Cardiac fibroblast (primary cell): Measurements from ENCODE around the gene SMYD3.

ENCODE experiments used
- DNase-seq, 2 donors: peaks; one replicate each; pipeline versions ENCODE4 v3.0.0 to v3.0.0-alpha.2; 2010; ENCODE audit warnings: low read depth in 2 of 2
- H3K4me3 ChIP-seq, 2 donors: replicated peaks in 1 of 2; 1 replicate in 1 of 2; 2 replicates in 1 of 2; pipeline ENCODE4 v1.5.1; 2011; ENCODE audit warnings: low read depth in 2 of 2, low read length in 2 of 2, mild to moderate bottlenecking in 2 of 2, moderate library complexity in 1 of 2
- CTCF ChIP-seq: IDR thresholded peaks from one replicate; pipeline ENCODE4 v1.5.1; 2011; ENCODE audit warnings: low read depth, mild to moderate bottlenecking, low read length, inconsistent platforms

The SMYD3 gene

GRCh38 chr1:245804696-245805095 is 702.4 kb downstream of the SMYD3 start:
- no peak overlapping the region for H3K4me3 ChIP-seq
- DNase-seq: no peak
- no peak for TF ChIP-seq CTCF

GRCh38 chr1:245803666-245804037 is 703.4 kb downstream of the SMYD3 start:
- H3K4me3 ChIP-seq: no peak overlapping the region
- DNase-seq: no peak
- no peak for TF ChIP-seq CTCF

DNA sequence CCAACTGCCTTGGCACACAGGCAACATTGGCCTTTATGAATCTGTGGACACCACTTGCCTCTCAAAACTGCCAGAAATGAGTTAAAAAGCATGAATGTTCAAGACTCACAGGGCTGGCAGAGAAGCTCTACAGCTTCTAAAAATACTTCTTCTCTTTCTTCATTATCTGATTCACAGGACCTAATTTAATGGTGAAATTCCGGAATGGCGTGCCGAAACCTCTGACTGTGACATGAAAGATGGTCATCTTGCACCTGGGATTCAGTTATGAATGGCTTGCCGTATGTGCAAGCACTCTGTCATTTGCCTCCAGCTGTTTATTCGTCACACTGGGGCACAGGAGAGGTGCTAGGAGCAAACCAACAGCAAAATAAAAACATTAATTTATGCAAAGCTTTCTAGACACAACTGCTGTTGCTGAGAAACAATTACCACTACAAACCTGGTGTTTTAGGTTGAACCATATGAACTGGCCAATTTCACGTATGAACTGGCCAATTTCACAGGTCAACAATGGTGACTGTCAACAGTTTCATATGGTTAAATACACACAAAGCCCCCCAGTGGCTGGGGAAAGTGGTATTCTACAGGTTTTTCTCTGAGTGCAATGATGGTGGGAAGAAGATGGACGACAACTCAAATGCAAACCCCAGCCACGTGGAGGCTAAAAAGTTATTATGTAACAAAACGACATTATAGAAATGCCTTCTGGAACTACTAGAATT is 704.0 kb downstream of the SMYD3 start:
- DNase-seq: no peak
- H3K4me3 ChIP-seq: no peak overlapping the region
- TF ChIP-seq CTCF: no peak

GRCh38 chr1:245800901-245801605 is 706.0 kb downstream of the SMYD3 start:
- no peak for DNase-seq
- no peak overlapping the region for H3K4me3 ChIP-seq
- TF ChIP-seq CTCF: no peak

DNA sequence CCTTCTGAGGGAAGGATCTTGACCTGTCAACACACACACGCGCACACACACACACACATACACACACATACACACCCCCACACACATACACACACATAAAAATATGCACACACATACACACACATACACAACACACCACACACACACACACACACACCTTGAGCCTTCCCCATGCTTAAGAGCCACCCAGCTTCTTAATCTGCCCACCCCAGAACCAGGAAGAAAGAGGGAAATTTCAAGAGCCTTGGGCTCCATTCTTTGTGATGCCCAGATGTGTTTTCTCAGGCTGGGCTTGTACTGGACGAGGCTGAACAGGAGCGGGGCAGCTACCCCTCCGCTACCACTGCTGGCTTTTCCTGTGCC is 708.7 kb downstream of the SMYD3 start:
- DNase-seq: no peak
- TF ChIP-seq CTCF: no peak
- H3K4me3 ChIP-seq: no peak overlapping the region

DNA sequence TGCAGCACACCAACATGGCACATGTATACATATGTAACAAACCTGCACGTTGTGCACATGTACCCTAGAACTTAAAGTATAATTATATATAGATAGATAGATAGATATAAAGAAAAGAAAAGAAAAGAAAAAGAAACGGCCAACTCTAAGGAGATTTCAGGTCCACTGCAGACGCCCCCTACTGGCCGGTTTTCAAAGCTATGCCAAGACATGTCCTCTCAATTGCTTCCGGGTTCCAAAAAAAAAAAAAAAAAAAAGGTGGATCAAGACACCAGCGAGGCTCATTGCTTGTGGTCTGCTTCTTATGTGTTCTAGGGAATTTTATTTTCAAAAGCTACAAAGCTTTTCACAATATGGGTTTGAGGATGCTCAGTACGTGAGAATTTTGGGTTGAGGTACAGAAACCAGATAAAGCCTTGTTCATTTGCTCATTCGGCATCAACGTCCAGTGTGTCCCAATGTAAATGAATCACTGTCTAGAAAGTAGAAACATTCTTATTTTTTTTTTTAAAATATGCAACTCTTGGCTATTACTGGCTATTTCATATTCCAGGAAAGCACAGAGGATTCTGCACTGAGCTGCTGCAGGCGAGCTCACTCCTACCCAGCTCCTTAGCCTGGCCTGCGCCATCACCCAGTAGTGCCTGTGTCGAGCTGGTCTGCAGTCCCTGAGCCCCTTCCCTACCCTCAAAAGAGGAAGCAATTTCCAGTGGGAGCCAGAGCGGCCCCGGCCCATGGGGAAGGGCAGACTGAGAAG is 709.3 kb downstream of the SMYD3 start:
- no peak overlapping the region for H3K4me3 ChIP-seq
- DNase-seq: peak; percentile 56 to 69
- TF ChIP-seq CTCF: peak; percentile 32
